Measurements from ENCODE around the gene TBX3.

Gene TBX3

DNA sequence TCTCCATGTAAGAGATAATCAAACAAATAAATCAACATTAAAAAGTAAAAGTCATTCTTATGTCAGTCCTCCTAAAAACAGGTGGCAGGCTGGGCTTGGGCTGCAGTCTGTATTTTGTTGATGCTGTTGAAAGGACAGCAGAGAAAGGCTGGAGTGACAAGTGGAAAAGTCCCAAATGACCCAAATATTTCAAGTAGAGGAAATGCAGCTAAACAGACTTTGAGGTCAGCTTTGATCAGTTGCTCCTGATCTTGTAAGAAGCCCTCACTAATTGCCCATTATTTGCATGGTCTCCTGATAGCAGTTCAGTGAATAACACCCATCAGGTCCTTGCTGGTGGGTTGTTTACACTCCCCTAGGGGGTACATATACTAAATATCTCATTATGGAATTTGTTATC lies 24.9 kb downstream of the TBX3 start:
- no peak for TF ChIP-seq EZH2 (optimal IDR thresholded peaks at IDR 0.05; ENCODE audit: low read depth, low read length)
- no peak for TF ChIP-seq CTCF (IDR thresholded peaks at IDR 0.05; ENCODE audit: low read length)
- TF ChIP-seq EZH2phosphoT487 (IDR thresholded peaks at IDR 0.05; ENCODE audit: low read length): no peak
- H3K4me2 ChIP-seq (ENCODE audit: low read depth, low read length): no peak overlapping the region
- no peak overlapping the region for H3K9ac ChIP-seq (ENCODE audit: low read length)
- no peaks in the 10 kb centered on the region for H3K4me1 ChIP-seq (ENCODE audit: low read length)
- H4K20me1 ChIP-seq (ENCODE audit: insufficient read depth, low read length): no peaks in the 10 kb centered on the region
- H3K27ac ChIP-seq (ENCODE audit: low read length): no peak overlapping the region
- no peak overlapping the region for H3K4me3 ChIP-seq (ENCODE audit: low read length)
- no peaks in the 10 kb centered on the region for H3K79me2 ChIP-seq (ENCODE audit: low read length)
- no peak for DNase-seq
- no peak overlapping the region for H2AFZ ChIP-seq (ENCODE audit: low read length)
- H3K27me3 ChIP-seq (replicated peaks; ENCODE audit: insufficient read depth, low read length): no peaks in the 10 kb centered on the region
- H3K36me3 ChIP-seq (replicated peaks; ENCODE audit: insufficient read depth, low read length): no peaks in the 10 kb centered on the region
- no peaks in the 10 kb centered on the region for H3F3A ChIP-seq (ENCODE audit: insufficient read depth, low read length)
- no peaks in the 10 kb centered on the region for H3K9me2 ChIP-seq (replicated peaks; ENCODE audit: insufficient read depth, low read length)
- no peaks in the 10 kb centered on the region for H3K9me3 ChIP-seq (replicated peaks; ENCODE audit: insufficient read depth, low read length)

DNA sequence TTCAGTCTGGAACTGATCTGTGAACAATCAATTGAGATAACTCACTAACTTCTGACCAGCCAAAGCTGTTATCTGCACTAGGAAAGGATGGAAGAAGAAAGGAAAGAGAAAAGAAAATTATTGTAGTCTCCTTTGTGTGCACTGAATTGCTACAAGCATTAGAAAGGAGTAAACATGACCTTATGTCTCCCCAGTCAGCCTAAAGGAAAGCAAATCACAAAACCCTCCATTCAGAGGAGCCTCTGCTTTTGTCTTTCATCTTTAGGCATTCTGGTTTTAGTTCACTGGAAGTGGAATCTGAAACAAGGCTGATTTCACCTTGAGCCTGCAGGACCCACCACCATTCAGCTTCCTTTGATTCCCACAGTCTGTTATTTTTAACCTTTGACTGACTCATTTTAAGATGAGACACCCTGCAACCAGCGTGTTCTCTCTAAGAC lies 26.0 kb downstream of the TBX3 start:
- Histone ChIP-seq H3K4me2 (ENCODE audit: low read depth, low read length) (no peak overlapping the region), H3K4me3 (ENCODE audit: low read length) (no peak overlapping the region), H3K27me3 (replicated peaks; ENCODE audit: insufficient read depth, low read length) (no peaks in the 10 kb centered on the region), H2AFZ (ENCODE audit: low read length) (no peak overlapping the region), H3K9ac (ENCODE audit: low read length) (no peak overlapping the region), H3K4me1 (ENCODE audit: low read length) (no peaks in the 10 kb centered on the region), H3K27ac (ENCODE audit: low read length) (no peak overlapping the region), H3K9me2 (replicated peaks; ENCODE audit: insufficient read depth, low read length) (no peaks in the 10 kb centered on the region), H4K20me1 (ENCODE audit: insufficient read depth, low read length) (no peaks in the 10 kb centered on the region), H3K36me3 (replicated peaks; ENCODE audit: insufficient read depth, low read length) (no peaks in the 10 kb centered on the region), H3K79me2 (ENCODE audit: low read length) (no peaks in the 10 kb centered on the region), H3F3A (ENCODE audit: insufficient read depth, low read length) (no peaks in the 10 kb centered on the region), H3K9me3 (replicated peaks; ENCODE audit: insufficient read depth, low read length) (no peaks in the 10 kb centered on the region)
- no peak for DNase-seq
- TF ChIP-seq EZH2 (optimal IDR thresholded peaks at IDR 0.05; ENCODE audit: low read depth, low read length): no peak
- no peak for TF ChIP-seq CTCF (IDR thresholded peaks at IDR 0.05; ENCODE audit: low read length)
- no peak for TF ChIP-seq EZH2phosphoT487 (IDR thresholded peaks at IDR 0.05; ENCODE audit: low read length)

GRCh38 chr12:114657597-114657920 lies 26.4 kb downstream of the TBX3 start:
- Histone ChIP-seq H3K4me2 (ENCODE audit: low read depth, low read length) (no peak overlapping the region), H3K9ac (ENCODE audit: low read length) (no peak overlapping the region)

More at GRCh38 chr12:114657597-114657920, 26.4 kb downstream of the TBX3 start:
- no peaks in the 10 kb centered on the region for H4K20me1 ChIP-seq (ENCODE audit: insufficient read depth, low read length)
- H2AFZ ChIP-seq (ENCODE audit: low read length): no peak overlapping the region
- no peak overlapping the region for H3K27ac ChIP-seq (ENCODE audit: low read length)
- H3K27me3 ChIP-seq (replicated peaks; ENCODE audit: insufficient read depth, low read length): no peaks in the 10 kb centered on the region
- no peaks in the 10 kb centered on the region for H3K36me3 ChIP-seq (replicated peaks; ENCODE audit: insufficient read depth, low read length)
- no peak overlapping the region for H3K4me3 ChIP-seq (ENCODE audit: low read length)
- no peak for TF ChIP-seq EZH2 (optimal IDR thresholded peaks at IDR 0.05; ENCODE audit: low read depth, low read length)
- TF ChIP-seq EZH2phosphoT487 (IDR thresholded peaks at IDR 0.05; ENCODE audit: low read length): no peak
- no peak for TF ChIP-seq CTCF (IDR thresholded peaks at IDR 0.05; ENCODE audit: low read length)
- no peaks in the 10 kb centered on the region for H3K79me2 ChIP-seq (ENCODE audit: low read length)
- no peaks in the 10 kb centered on the region for H3K9me3 ChIP-seq (replicated peaks; ENCODE audit: insufficient read depth, low read length)
- H3K4me1 ChIP-seq (ENCODE audit: low read length): no peaks in the 10 kb centered on the region
- no peak for DNase-seq
- H3K9me2 ChIP-seq (replicated peaks; ENCODE audit: insufficient read depth, low read length): no peaks in the 10 kb centered on the region
- H3F3A ChIP-seq (ENCODE audit: insufficient read depth, low read length): no peaks in the 10 kb centered on the region

Measured in MM.1S (cell line).